Measurements from ENCODE around the gene SORCS1. TPM values are rescaled to one million over a fixed set of nuclear protein-coding genes. Genes with fewer than 3 reads are reported as not detected.

The SORCS1 gene
- total and polyA plus RNA-seq, 8 donors, result 0.46 to 2.6 (median 1.6) TPM

DNA sequence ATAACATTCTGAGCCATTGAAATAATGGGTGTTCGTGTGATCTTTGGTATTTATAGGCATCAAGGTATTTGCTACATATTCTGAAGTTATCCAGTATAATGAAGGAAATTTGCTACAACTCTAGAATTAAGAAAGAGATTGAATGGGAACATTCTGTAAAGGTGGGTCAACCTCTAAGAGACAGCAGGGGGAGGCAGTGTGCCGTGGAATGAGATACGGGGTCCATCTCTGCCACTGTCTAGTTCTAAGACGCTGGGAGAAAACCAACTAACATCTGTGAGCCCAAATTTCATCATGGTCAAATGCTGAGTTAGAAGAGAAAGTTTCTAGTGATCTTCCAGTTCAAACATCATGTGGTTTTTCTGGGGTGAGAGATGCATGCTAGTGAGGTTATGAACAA, 368.9 kb downstream of the SORCS1 start:
- H3K4me1 ChIP-seq, result no peaks in the 10 kb centered on the region
- intact Hi-C loops (cut with DNase I), result no loop called here
- DNase-seq (no peak), ATAC-seq (peak in 3 of 4 donors; percentile 55 to 74 (median 65)), FAIRE-seq (no peak)
- no peaks in the 10 kb centered on the region for H3K27me3 ChIP-seq
- H3K36me3 ChIP-seq, result no peaks in the 10 kb centered on the region
- TF ChIP-seq, protein P1, sequence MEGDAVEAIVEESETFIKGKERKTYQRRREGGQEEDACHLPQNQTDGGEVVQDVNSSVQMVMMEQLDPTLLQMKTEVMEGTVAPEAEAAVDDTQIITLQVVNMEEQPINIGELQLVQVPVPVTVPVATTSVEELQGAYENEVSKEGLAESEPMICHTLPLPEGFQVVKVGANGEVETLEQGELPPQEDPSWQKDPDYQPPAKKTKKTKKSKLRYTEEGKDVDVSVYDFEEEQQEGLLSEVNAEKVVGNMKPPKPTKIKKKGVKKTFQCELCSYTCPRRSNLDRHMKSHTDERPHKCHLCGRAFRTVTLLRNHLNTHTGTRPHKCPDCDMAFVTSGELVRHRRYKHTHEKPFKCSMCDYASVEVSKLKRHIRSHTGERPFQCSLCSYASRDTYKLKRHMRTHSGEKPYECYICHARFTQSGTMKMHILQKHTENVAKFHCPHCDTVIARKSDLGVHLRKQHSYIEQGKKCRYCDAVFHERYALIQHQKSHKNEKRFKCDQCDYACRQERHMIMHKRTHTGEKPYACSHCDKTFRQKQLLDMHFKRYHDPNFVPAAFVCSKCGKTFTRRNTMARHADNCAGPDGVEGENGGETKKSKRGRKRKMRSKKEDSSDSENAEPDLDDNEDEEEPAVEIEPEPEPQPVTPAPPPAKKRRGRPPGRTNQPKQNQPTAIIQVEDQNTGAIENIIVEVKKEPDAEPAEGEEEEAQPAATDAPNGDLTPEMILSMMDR (IDR thresholded peaks at IDR 0.05), result peak in 1 of 4 donors; percentile 16
- WGBS, 2 donors, result 8 to 14% methylated on average over 4 of the region's 4 CpGs
- no peak overlapping the region for H3K27ac ChIP-seq
- H3K9me3 ChIP-seq, result no peaks in the 10 kb centered on the region
- H3K4me3 ChIP-seq, result no peak overlapping the region

DNA sequence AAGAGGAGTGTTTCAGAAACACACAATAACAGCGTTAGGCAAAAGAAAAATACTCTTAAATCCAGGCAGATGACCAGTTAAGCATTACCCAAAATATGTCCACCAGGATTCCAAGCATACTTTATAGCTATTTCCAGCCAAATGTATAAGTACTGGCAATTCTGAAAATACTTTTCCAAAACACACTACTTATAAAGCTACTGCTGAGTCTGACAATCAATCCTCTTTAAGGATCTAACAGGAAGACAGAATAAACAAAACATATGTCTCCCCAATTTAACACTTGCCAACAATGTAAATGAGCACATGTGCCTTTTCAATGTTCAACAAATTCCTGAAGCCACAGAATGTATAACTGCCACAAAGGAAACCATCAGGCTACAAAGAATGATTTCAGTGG, 370.9 kb downstream of the SORCS1 start:
- H3K27me3 ChIP-seq, result no peaks in the 10 kb centered on the region
- no peaks in the 10 kb centered on the region for H3K36me3 ChIP-seq
- FAIRE-seq (no peak), ATAC-seq (no peak), DNase-seq (no peak)
- WGBS, 2 donors, result 15 to 38% methylated on average over 1 of the region's 1 CpG
- no peaks in the 10 kb centered on the region for H3K4me1 ChIP-seq
- no peak overlapping the region for H3K27ac ChIP-seq
- H3K9me3 ChIP-seq, result no peaks in the 10 kb centered on the region
- intact Hi-C loops (cut with DNase I), result no loop called here
- no peak overlapping the region for H3K4me3 ChIP-seq
- TF ChIP-seq, protein P1 (IDR thresholded peaks at IDR 0.05), result no peak

DNA sequence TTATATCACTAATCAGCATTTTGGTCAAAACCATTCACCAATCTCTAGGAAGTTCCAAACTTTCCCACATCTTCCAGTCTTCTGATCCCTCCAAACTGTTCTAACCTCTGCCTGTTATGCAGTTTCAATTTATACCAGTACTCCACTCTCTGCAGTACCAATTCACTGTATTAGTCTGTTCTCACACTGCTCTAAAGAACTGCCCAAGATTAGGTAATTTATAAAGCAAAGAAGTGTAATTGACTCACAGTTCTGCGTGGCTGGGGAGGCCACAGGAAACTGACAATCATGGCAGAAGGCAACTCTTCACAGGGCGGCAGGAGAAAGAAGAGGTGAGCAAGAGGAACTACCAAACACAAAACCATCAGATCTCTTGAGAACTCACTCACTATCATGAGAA, 374.9 kb downstream of the SORCS1 start:
- intact Hi-C loops (cut with DNase I), result no loop called here
- Histone ChIP-seq H3K27me3 (no peaks in the 10 kb centered on the region), H3K4me3 (no peak overlapping the region), H3K27ac (no peak overlapping the region), H3K9me3 (no peaks in the 10 kb centered on the region), H3K36me3 (no peaks in the 10 kb centered on the region), H3K4me1 (no peaks in the 10 kb centered on the region)
- TF ChIP-seq, protein P1 (IDR thresholded peaks at IDR 0.05), result no peak
- WGBS, 2 donors, result 51 to 52% methylated on average over 2 of the region's 2 CpGs
- DNase-seq, result no peak
- FAIRE-seq, result no peak
- ATAC-seq, result no peak

DNA sequence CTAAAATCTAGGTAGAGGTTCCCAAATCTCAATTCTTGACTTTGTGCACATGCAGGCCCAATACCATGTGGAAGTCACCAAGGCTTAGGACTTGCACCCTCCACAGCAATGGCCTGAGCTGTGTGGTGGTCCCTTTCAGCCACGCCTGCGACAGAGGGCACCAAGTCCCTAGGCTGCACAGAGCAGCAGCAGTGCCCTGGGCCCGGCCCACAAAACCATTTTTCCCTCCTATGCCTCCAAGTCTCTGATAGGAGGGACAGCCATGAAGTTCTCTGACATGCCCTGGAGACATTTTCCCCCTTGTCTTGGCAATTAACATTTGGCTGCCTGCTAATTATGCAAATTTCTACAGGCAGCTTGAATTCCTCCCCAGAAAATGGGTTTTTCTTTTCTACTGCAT, 375.5 kb downstream of the SORCS1 start:
- H3K4me3 ChIP-seq, result no peak overlapping the region
- no peak for FAIRE-seq
- intact Hi-C loops (cut with DNase I), result no loop called here
- WGBS, 2 donors, result 67 to 95% methylated on average over 3 of the region's 3 CpGs
- TF ChIP-seq, protein P1 (IDR thresholded peaks at IDR 0.05), result no peak
- H3K27ac ChIP-seq, result no peak overlapping the region
- H3K36me3 ChIP-seq, result no peaks in the 10 kb centered on the region
- H3K4me1 ChIP-seq, result no peaks in the 10 kb centered on the region
- no peak for ATAC-seq
- no peak for DNase-seq
- no peaks in the 10 kb centered on the region for H3K27me3 ChIP-seq
- no peaks in the 10 kb centered on the region for H3K9me3 ChIP-seq

DNA sequence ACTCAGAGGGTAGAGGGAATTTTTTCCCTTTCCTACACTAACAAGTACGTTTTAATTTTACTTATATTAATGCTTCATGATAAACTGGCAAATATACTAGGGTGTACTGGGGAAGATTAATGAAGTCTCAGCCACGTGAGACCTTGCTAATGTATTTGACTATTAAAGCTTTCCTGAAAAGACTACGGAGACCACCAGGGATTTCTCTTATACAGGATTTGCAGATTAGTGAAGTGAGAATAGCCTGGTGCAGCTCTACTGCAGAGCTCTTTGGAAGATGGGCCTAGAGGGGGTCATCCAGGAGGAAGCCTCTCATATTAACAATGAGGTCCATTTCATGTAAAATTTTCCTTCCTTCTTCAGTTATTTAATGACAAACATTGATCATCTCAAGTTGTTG, 379.0 kb downstream of the SORCS1 start:
- no peaks in the 10 kb centered on the region for H3K9me3 ChIP-seq
- no peaks in the 10 kb centered on the region for H3K4me1 ChIP-seq
- FAIRE-seq (no peak), DNase-seq (no peak), ATAC-seq (no peak)
- H3K27me3 ChIP-seq, result no peaks in the 10 kb centered on the region
- H3K36me3 ChIP-seq, result no peaks in the 10 kb centered on the region
- 34 to 37% methylated on average over 3 of the region's 3 CpGs for WGBS, 2 donors
- H3K4me3 ChIP-seq, result no peak overlapping the region
- intact Hi-C loops (cut with DNase I), result no loop called here
- TF ChIP-seq, protein P1 (IDR thresholded peaks at IDR 0.05), result no peak
- H3K27ac ChIP-seq, result no peak overlapping the region

Data from pancreas (tissue), 10 donors.